ENCODE results near the gene ZYG11B.
A peak's percentile ranks its signal among the peaks of the same experiment; 100 is the strongest.
"Not testable (repeated sequence)": the region's sequence is repeated elsewhere in the genome, so short reads cannot be mapped to it uniquely, and the experiment has no call there.

The ZYG11B gene

DNA sequence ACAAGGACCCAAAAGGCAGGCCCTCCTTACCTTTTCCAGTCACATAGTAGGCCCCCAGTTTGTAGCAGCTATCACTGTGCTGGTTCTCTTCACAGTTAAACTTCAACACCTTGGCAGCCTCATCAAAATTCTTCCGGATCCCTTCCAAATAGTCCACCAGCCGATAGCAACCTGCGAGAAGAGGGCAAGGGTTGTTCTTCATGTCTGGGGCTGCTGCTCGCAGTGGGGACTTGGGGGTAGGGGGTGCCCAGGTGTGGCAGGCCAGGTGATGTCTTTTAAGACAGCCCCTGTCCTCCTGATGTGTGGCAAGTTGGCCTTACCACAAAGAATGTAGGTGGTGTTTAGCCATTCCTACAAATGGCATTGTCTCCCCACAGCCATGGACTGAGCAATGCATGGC is 33.6 kb upstream of the ZYG11B start:
- TF ChIP-seq POLR2A (IDR thresholded peaks at IDR 0.05; ENCODE audit: extremely low read depth, insufficient read length) (no peak), MYC (IDR thresholded peaks at IDR 0.05; ENCODE audit: low read depth, low read length) (no peak)
- TF ChIP-seq, protein P1, sequence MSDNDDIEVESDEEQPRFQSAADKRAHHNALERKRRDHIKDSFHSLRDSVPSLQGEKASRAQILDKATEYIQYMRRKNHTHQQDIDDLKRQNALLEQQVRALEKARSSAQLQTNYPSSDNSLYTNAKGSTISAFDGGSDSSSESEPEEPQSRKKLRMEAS (IDR thresholded peaks at IDR 0.05; ENCODE audit: low read depth, low read length) = no peak
- TF ChIP-seq, protein P2, sequence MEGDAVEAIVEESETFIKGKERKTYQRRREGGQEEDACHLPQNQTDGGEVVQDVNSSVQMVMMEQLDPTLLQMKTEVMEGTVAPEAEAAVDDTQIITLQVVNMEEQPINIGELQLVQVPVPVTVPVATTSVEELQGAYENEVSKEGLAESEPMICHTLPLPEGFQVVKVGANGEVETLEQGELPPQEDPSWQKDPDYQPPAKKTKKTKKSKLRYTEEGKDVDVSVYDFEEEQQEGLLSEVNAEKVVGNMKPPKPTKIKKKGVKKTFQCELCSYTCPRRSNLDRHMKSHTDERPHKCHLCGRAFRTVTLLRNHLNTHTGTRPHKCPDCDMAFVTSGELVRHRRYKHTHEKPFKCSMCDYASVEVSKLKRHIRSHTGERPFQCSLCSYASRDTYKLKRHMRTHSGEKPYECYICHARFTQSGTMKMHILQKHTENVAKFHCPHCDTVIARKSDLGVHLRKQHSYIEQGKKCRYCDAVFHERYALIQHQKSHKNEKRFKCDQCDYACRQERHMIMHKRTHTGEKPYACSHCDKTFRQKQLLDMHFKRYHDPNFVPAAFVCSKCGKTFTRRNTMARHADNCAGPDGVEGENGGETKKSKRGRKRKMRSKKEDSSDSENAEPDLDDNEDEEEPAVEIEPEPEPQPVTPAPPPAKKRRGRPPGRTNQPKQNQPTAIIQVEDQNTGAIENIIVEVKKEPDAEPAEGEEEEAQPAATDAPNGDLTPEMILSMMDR (IDR thresholded peaks at IDR 0.05; ENCODE audit: low read depth, low read length) = no peak
- no peak overlapping the region for H3K4me3 ChIP-seq (ENCODE audit: low read depth, low read length)
- no peak for DNase-seq (ENCODE audit: low read depth)

DNA sequence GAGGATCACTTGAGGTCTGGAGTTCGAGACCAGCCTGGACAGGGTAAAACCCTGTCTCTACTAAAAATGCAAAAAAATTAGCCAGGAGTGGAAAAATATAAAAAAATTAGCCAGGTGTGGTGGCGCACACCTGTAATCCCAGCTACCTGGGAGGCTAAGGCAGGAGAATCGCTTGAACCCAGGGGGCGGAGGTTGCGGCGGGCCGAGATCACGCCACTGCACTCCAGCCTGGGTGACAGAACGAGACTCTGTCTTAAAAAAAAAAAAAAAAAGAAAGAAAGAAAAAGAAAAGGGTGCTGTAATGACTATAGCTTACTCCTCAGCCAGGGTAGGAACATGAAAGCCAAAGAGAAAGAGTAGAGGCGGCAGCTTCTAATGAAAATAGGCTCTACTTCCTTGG is 32.9 kb upstream of the ZYG11B start:
- not testable (repeated sequence) for DNase-seq (ENCODE audit: low read depth); H3K4me3 ChIP-seq (ENCODE audit: low read depth, low read length)

DNA sequence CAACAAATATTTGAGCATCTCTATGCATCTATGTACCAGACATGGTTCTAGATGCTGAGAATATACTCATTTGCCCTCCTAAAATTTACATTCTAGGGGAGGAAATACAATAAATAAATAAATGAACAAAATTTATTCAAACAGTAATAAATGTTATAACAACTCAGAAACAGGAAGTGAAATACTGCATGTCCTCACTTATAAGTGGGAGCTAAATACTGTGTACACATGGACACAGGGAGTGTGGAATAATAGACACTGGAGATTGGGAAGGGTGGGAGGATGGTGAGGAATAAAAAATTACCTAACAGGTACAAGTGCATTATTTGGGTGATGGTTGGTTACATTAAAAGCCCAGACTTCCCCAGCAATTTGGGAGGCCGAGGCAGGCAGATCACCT is 32.4 kb upstream of the ZYG11B start:
- H3K4me3 ChIP-seq (ENCODE audit: low read depth, low read length) = no peak overlapping the region
- TF ChIP-seq POLR2A (IDR thresholded peaks at IDR 0.05; ENCODE audit: extremely low read depth, insufficient read length) = no peak
- TF ChIP-seq MYC (IDR thresholded peaks at IDR 0.05; ENCODE audit: low read depth, low read length) = no peak
- TF ChIP-seq, protein P2 (IDR thresholded peaks at IDR 0.05; ENCODE audit: low read depth, low read length) = no peak
- TF ChIP-seq, protein P1 (IDR thresholded peaks at IDR 0.05; ENCODE audit: low read depth, low read length) = no peak
- DNase-seq (ENCODE audit: low read depth) = no peak

DNA sequence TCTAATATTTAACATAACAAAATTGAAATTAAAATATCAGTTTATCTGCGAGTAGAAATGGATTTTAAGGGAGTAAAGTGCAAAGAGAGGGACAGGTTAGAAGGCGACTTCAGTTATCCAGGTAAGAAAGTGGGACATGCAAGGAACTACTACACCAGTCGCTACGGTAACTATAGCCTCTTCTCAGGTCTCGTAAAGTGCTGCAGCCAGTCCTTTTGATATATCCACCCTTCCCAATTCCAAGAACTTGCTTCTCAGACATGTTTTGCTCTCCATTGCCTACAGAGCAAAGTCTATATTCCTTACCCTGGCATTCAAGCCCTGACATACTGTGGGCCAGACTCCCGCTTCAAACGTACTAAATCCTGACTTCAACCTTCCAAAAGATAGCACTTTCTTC is 30.6 kb upstream of the ZYG11B start:
- no peak for DNase-seq (ENCODE audit: low read depth)
- TF ChIP-seq, protein P1 (IDR thresholded peaks at IDR 0.05; ENCODE audit: low read depth, low read length) = no peak
- TF ChIP-seq, protein P2 (IDR thresholded peaks at IDR 0.05; ENCODE audit: low read depth, low read length) = no peak
- TF ChIP-seq POLR2A (IDR thresholded peaks at IDR 0.05; ENCODE audit: extremely low read depth, insufficient read length) = no peak
- no peak for TF ChIP-seq MYC (IDR thresholded peaks at IDR 0.05; ENCODE audit: low read depth, low read length)
- H3K4me3 ChIP-seq (ENCODE audit: low read depth, low read length) = peak overlapping the region; percentile 40

DNA sequence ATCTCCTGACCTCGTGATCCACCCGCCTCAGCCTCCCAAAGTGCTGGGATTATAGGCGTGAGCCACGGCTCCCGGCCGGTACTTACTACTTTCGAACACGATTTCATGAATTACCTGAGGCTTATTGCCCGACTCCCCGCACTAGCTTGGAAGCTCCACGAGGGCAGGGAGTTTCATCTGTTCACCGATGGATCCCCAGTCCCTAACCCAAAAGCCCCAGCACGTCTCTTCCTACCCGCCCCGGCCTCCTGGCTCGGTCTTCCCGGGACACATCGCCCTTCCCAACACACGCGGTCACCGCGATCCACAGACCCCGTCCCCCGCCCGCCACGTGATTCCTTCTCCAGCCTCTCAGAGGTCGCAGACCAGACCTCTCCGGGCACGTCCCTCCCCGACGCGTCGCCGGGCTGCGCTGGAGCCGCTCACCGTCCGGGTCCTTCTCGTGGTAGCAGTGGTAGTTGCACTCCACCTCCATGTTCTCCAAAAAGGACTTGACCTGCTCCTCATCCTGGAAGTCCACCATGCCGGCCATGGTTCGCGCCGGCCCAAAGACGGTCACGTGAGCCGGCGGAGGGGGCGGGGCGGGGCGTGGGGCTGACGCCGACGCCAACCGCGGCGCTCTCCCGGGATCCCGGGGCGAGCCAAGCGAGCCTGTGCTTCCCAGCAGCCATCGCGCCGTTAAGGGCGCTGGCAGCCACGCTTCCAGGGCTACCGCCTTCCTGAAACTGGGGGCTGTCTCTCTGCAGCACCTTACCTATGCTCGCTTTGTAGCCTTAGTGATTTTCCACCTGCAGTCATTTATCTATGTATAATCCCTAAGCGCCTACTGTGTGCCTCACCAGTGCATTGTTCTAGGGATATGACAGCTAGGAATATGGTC is 28.2 kb upstream of the ZYG11B start, which contains the start of gene COA7:
Gene COA7 (minus strand): TSS at position 553 of the 880 bp plus-strand sequence. CDS start 21 bp downstream, at position 532.
- DNase-seq (ENCODE audit: low read depth) = peak; percentile 91
- TF ChIP-seq POLR2A (IDR thresholded peaks at IDR 0.05; ENCODE audit: extremely low read depth, insufficient read length) (peak; percentile 87), MYC (IDR thresholded peaks at IDR 0.05; ENCODE audit: low read depth, low read length) (peak; percentile 90)
- TF ChIP-seq, protein P1 (IDR thresholded peaks at IDR 0.05; ENCODE audit: low read depth, low read length) = peak; percentile 90
- TF ChIP-seq, protein P2 (IDR thresholded peaks at IDR 0.05; ENCODE audit: low read depth, low read length) = no peak
- H3K4me3 ChIP-seq (ENCODE audit: low read depth, low read length) = peak within 1 kb of the TSS; percentile 95

DNA sequence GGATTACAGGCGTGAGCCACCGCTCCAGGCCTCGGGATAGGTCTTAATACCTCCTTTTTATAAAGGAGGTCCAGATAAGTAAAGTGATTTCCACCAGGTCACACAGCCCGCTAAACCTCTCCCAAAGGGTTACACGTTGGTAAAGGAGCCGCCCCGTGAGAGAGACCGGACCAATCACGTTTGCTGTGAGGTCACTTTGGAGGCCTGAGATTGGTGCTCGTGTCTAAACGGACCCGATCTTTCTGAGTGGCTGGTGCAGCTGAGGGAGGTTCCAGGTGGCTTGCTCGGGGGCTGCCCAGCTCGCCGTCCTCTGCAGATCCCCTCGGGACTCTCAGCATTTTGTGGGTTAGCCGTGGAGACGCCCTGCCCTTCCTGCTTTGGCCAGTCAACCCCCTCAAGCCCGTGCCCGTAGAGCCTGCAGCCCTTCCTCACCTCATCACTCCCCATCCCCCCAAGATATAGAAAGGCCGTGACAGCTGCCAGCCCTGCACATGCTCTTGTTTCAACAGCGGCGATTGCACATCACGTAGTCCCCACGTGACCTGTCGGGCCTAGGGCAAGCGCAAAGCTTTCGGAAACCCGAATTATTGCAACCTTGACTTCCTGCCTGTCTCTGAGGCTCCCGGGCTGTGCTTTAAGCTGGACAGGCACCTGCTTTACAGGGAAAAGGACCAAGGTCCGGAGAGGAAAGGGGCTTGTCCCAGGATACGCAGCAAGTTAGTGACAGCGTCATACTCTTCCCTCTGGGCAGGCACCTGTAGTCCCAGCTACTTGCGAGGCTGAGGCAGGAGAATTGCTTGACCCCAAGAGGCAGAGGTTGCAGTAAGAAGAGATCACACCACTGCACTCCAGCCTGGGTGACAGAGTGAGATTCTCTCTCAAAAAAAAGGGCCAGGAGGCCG is 23.1 kb upstream of the ZYG11B start:
- peak; percentile 96 for DNase-seq (ENCODE audit: low read depth)
- peak overlapping the region; percentile 57 for H3K4me3 ChIP-seq (ENCODE audit: low read depth, low read length)
- TF ChIP-seq, protein P2 (IDR thresholded peaks at IDR 0.05; ENCODE audit: low read depth, low read length) = no peak
- TF ChIP-seq, protein P1 (IDR thresholded peaks at IDR 0.05; ENCODE audit: low read depth, low read length) = peak; percentile 98
- peak; percentile 98 for TF ChIP-seq MYC (IDR thresholded peaks at IDR 0.05; ENCODE audit: low read depth, low read length)
- peak; percentile 60 for TF ChIP-seq POLR2A (IDR thresholded peaks at IDR 0.05; ENCODE audit: extremely low read depth, insufficient read length)
